ENCODE results near the gene RNF123.

Gene RNF123

DNA sequence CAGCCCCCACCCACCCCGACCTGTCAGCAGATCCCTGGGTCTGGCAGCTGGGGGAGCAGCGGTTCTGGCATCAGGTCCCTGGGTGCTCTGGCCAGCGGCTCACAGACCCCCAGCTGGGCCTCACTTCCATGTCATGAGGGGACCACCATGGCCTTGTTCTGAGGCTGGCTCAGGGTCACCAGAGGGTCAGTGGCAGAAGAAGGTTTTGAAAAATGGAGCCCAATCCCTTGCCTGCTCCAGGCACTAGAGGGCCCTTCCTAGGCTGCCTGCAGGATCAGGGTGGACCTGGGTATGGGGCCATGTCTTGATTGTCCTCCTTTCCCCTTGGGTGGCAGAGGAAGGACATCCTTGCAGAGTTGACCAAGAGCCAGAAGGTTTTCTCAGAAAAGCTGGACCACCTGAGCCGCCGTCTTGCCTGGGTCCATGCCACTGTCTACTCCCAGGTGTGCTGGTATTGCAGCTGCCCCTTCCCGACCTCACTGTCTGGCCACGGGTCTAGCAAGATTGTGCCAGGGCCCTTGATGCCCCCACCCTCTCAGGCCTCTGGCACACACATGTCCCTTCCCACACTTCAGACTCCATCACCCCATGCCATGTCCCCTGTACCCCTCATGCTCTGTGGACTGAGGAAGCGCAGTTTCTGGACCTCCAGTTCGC is 17.2 kb downstream of the RNF123 start:
- H3K4me3 ChIP-seq (ENCODE audit: control insufficient read depth, low read depth, low read length), result no peak overlapping the region
- no peak for DNase-seq (ENCODE audit: low read depth)

GRCh38 chr3:49707113-49707480 is 17.7 kb downstream of the RNF123 start:
- peak; percentile 52 for DNase-seq (ENCODE audit: low read depth)
- TF ChIP-seq, protein P1, sequence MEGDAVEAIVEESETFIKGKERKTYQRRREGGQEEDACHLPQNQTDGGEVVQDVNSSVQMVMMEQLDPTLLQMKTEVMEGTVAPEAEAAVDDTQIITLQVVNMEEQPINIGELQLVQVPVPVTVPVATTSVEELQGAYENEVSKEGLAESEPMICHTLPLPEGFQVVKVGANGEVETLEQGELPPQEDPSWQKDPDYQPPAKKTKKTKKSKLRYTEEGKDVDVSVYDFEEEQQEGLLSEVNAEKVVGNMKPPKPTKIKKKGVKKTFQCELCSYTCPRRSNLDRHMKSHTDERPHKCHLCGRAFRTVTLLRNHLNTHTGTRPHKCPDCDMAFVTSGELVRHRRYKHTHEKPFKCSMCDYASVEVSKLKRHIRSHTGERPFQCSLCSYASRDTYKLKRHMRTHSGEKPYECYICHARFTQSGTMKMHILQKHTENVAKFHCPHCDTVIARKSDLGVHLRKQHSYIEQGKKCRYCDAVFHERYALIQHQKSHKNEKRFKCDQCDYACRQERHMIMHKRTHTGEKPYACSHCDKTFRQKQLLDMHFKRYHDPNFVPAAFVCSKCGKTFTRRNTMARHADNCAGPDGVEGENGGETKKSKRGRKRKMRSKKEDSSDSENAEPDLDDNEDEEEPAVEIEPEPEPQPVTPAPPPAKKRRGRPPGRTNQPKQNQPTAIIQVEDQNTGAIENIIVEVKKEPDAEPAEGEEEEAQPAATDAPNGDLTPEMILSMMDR (conservative IDR thresholded peaks at IDR 0.05; ENCODE audit: control insufficient read depth, insufficient read depth, low read depth, low read length), result no peak
- H3K4me3 ChIP-seq (ENCODE audit: control insufficient read depth, low read depth, low read length), result no peak overlapping the region

More for the DNA sequence above, 17.2 kb downstream of the RNF123 start:
- TF ChIP-seq, protein P1 (conservative IDR thresholded peaks at IDR 0.05; ENCODE audit: control insufficient read depth, insufficient read depth, low read depth, low read length), result no peak

GRCh38 chr3:49709852-49710251 is 20.5 kb downstream of the RNF123 start:
- H3K4me3 ChIP-seq (ENCODE audit: control insufficient read depth, low read depth, low read length), result no peak overlapping the region
- no peak for DNase-seq (ENCODE audit: low read depth)
- TF ChIP-seq, protein P1 (conservative IDR thresholded peaks at IDR 0.05; ENCODE audit: control insufficient read depth, insufficient read depth, low read depth, low read length), result no peak

DNA sequence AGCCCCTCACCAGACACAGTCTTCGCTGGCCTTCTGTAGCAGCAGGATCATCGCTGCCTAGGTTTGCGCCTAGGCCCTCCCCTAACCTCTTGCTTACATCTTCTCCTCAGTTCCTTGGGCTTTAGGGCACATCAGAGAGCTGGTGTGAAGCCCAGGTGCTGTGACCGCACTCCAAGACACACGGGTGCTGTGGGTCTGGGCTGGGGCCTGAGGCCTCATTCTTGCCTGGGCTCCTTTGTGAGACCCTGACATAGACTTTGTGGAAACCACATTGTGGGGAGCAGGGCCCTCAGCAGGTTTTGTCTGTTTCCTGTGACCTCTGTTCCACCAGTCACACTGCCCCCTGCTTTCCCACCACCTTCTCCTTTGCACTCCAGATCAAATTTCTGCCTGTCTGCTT is 22.1 kb downstream of the RNF123 start:
- H3K4me3 ChIP-seq (ENCODE audit: control insufficient read depth, low read depth, low read length), result no peak overlapping the region
- no peak for DNase-seq (ENCODE audit: low read depth)
- TF ChIP-seq, protein P1 (conservative IDR thresholded peaks at IDR 0.05; ENCODE audit: control insufficient read depth, insufficient read depth, low read depth, low read length), result no peak

- DNase-seq (ENCODE audit: low read depth), result no peak
- TF ChIP-seq, protein P1 (conservative IDR thresholded peaks at IDR 0.05; ENCODE audit: control insufficient read depth, insufficient read depth, low read depth, low read length), result no peak
- no peak overlapping the region for H3K4me3 ChIP-seq (ENCODE audit: control insufficient read depth, low read depth, low read length)
These were observed 22.8 kb downstream of the RNF123 start for GRCh38 chr3:49712166-49712565.

DNA sequence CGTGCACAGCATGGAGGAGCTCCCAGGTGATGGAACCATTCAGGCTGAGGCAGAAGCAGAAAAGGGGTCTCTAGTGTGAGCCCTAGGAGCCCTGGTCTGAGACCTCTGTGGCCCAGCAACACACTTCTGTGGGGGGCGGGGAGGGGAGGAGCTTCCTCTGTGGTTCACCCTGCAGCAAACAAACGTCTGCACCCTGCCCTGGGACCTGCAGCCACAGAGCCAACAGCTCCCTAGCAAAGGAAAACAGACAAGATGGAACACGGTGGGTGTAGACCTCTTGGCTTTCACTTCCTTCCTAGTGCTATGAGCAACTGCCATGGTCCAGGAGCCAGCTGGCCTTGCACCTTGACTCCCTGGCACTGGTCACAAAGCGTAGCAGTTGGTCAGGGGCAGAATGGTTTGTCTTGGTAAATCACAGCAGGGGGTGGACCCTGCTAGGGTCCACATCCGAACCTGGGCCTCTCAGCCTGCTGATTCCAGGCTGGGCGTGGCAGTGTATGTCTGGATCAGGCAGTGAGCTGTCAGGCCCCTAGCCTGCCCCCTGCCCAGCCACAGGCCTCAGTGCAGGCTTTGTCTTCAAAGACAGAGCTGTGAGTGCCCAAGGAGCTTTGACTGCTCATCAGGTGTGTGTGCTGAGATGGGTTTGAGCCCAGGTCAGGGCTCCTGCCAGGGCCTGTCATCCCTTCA is 23.4 kb downstream of the RNF123 start:
- DNase-seq (ENCODE audit: low read depth), result no peak
- TF ChIP-seq, protein P1 (conservative IDR thresholded peaks at IDR 0.05; ENCODE audit: control insufficient read depth, insufficient read depth, low read depth, low read length), result no peak
- H3K4me3 ChIP-seq (ENCODE audit: control insufficient read depth, low read depth, low read length), result no peak overlapping the region

Data from fibroblast of mammary gland (primary cell).